Peyer's patch (tissue), 4 donors: Measurements from ENCODE around the gene ADK. TPM values are rescaled to one million over a fixed set of nuclear protein-coding genes. Genes with fewer than 3 reads are reported as not detected.

ENCODE experiments used
- DNase-seq, 3 donors: peaks; one replicate each; pipeline ENCODE4 v3.0.0-alpha.2; 2017 to 2019
- H3K27ac ChIP-seq, 4 donors: fragments of 200-600 bp; sonication (generic); one replicate each; pipeline ENCODE4 v1.5.1; 2016 to 2019
- H3K27me3 ChIP-seq, 2 donors: fragments of 200-600 bp; sonication (generic); one replicate each; pipeline ENCODE4 v1.5.1; 2019
- H3K36me3 ChIP-seq, 3 donors: fragments of 200-600 bp; sonication (generic); one replicate each; pipeline ENCODE4 v1.5.1; 2016 to 2019
- H3K4me1 ChIP-seq, 4 donors: fragments of 200-600 bp; sonication (generic); one replicate each; pipeline ENCODE4 v1.5.1; 2016 to 2019
- H3K4me3 ChIP-seq, 4 donors: fragments of 200-600 bp; sonication (generic); 1 replicate in 3 of 4; 2 replicates in 1 of 4; pipeline ENCODE4 v1.5.1; 2016 to 2019; ENCODE audit warnings: mild to moderate bottlenecking in 1 of 4
- H3K9me3 ChIP-seq, 4 donors: fragments of 200-600 bp; sonication (generic); one replicate each; pipeline ENCODE4 v1.5.1; 2016 to 2019; ENCODE audit warnings: mild to moderate bottlenecking in 1 of 4
- CTCF ChIP-seq, 6 experiments: fragments of 450-650 bp in 4 of 6; fragments of 200-600 bp in 2 of 6; sonication (generic) in 1 of 6; IDR thresholded peaks; one replicate each; pipeline ENCODE4 v1.5.1; 2017 to 2019; ENCODE audit warnings: antibody characterized with exemption in 6 of 6, mild to moderate bottlenecking in 3 of 6, moderate library complexity in 1 of 6
- POLR2A ChIP-seq, 2 donors: fragments of 450-650 bp; IDR thresholded peaks; one replicate each; pipeline ENCODE4 v1.5.1; 2017; ENCODE audit warnings: antibody characterized with exemption in 2 of 2, mild to moderate bottlenecking in 2 of 2, moderate library complexity in 2 of 2
- total RNA-seq, 4 donors: library from RNA; depleted of rRNA; stranded (reverse); fragments of >200 nt; gene quantifications; one replicate each; pipeline ENCODE4 v1.1.0, GENCODE V29; 2016

Gene ADK
- total RNA-seq, 4 donors from 2014 or later: 7.4 to 50.3 (median 14.3) TPM

GRCh38 chr10:74431816-74432215, 280.8 kb downstream of the ADK start:
- H3K27ac ChIP-seq: no peak overlapping the region
- no peaks in the 10 kb centered on the region for H3K9me3 ChIP-seq
- no peaks in the 10 kb centered on the region for H3K36me3 ChIP-seq
- H3K4me3 ChIP-seq: no peak overlapping the region
- no peak for DNase-seq
- H3K4me1 ChIP-seq: no peaks in the 10 kb centered on the region
- TF ChIP-seq POLR2A (IDR thresholded peaks at IDR 0.05): no peak
- TF ChIP-seq CTCF (IDR thresholded peaks at IDR 0.05): no peak
- H3K27me3 ChIP-seq: no peaks in the 10 kb centered on the region

GRCh38 chr10:74432841-74433594, 282.0 kb downstream of the ADK start:
- TF ChIP-seq CTCF (IDR thresholded peaks at IDR 0.05): no peak
- TF ChIP-seq POLR2A (IDR thresholded peaks at IDR 0.05): no peak
- Histone ChIP-seq H3K4me3 (no peak overlapping the region), H3K27ac (no peak overlapping the region), H3K4me1 (no peaks in the 10 kb centered on the region), H3K9me3 (no peaks in the 10 kb centered on the region), H3K27me3 (no peaks in the 10 kb centered on the region), H3K36me3 (no peaks in the 10 kb centered on the region)
- DNase-seq: no peak

- TF ChIP-seq POLR2A (IDR thresholded peaks at IDR 0.05) (no peak), CTCF (IDR thresholded peaks at IDR 0.05) (no peak)
- Histone ChIP-seq H3K27ac (no peak overlapping the region), H3K36me3 (no peaks in the 10 kb centered on the region), H3K9me3 (no peaks in the 10 kb centered on the region), H3K4me3 (no peak overlapping the region), H3K27me3 (no peaks in the 10 kb centered on the region), H3K4me1 (no peaks in the 10 kb centered on the region)
- DNase-seq: no peak
Observed at GRCh38 chr10:74433595-74433956, 282.6 kb downstream of the ADK start.

DNA sequence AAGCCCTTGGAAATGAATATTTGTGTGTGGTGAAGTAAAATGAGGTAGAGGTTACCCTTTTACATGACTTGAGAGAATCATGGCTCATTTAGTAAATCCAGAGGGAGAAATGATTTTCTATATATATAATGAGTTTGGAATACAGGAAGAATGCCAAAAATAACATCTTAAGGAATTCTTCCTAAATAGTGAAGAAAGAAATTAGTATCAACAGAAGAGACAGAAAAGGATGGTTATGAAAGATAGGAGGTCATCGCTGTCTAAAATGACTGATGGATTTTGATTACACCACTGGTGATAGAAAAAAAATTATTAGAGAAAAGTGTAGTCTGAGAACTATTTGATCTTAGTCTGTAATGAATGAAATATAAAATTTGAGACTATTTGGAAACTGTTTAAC, 283.0 kb downstream of the ADK start:
- Histone ChIP-seq H3K27ac (no peak overlapping the region), H3K4me3 (no peak overlapping the region), H3K9me3 (no peaks in the 10 kb centered on the region), H3K4me1 (no peaks in the 10 kb centered on the region), H3K36me3 (no peaks in the 10 kb centered on the region), H3K27me3 (no peaks in the 10 kb centered on the region)
- TF ChIP-seq CTCF (IDR thresholded peaks at IDR 0.05) (no peak), POLR2A (IDR thresholded peaks at IDR 0.05) (no peak)
- no peak for DNase-seq

DNA sequence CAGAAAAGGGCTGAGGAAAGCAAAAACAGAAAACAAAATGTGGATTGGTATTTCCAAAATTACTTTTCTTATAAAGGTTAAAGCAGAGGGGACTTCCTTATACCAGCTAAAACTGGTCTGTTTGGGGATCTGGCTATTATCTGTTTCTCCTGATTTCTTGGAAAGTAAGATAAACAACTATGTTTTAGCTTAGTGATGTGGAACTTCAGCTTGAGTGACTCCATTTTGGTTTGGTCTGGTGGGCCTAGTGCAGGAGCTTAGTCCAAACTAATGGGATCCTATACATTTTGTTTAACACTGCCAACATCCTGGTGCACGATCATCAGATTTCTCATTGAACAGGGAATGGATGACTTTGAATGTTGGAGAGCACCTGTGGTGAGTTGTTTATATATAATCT, 283.5 kb downstream of the ADK start:
- Histone ChIP-seq H3K36me3 (no peaks in the 10 kb centered on the region), H3K9me3 (no peaks in the 10 kb centered on the region), H3K27ac (no peak overlapping the region), H3K27me3 (no peaks in the 10 kb centered on the region), H3K4me3 (no peak overlapping the region), H3K4me1 (no peaks in the 10 kb centered on the region)
- no peak for DNase-seq
- TF ChIP-seq CTCF (IDR thresholded peaks at IDR 0.05): no peak
- TF ChIP-seq POLR2A (IDR thresholded peaks at IDR 0.05): no peak
